Loucy (cell line): ENCODE data around the gene ACTG1.

Experiments
- H2AFZ ChIP-seq: fragments of 200-600 bp; sonication (generic); 2 replicates; pipeline ENCODE4 v1.6.0; 2016; ENCODE audit warnings: antibody characterized with exemption, mild to moderate bottlenecking, low read length, moderate library complexity
- H3F3A ChIP-seq: fragments of 200-600 bp; 2 replicates; pipeline ENCODE4 v1.6.0; 2016; ENCODE audit warnings: antibody characterized with exemption, low read depth, mild to moderate bottlenecking
- H3K27me3 ChIP-seq: fragments of 200-600 bp; sonication (generic); 2 replicates; pipeline ENCODE4 v1.6.1; 2014; ENCODE audit warnings: low read length, mild to moderate bottlenecking; ENCODE audit not compliant: insufficient read depth, poor library complexity, severe bottlenecking
- H3K36me3 ChIP-seq: fragments of 200-600 bp; sonication (generic); 2 replicates; pipeline ENCODE4 v1.6.1; 2016; ENCODE audit warnings: low read length; ENCODE audit not compliant: insufficient read depth
- H3K4me1 ChIP-seq: fragments of 200-600 bp; sonication (generic); 2 replicates; pipeline ENCODE4 v1.5.1; 2014; ENCODE audit warnings: low read length, mild to moderate bottlenecking; ENCODE audit not compliant: insufficient read depth, poor library complexity, severe bottlenecking
- H3K4me2 ChIP-seq: fragments of 200-600 bp; sonication (generic); 2 replicates; pipeline ENCODE4 v1.6.0; 2014; ENCODE audit warnings: antibody characterized with exemption, low read length, low read depth, mild to moderate bottlenecking; ENCODE audit not compliant: poor library complexity, severe bottlenecking
- H3K4me3 ChIP-seq: fragments of 200-600 bp; sonication (generic); 2 replicates; pipeline ENCODE4 v1.5.1; 2014; ENCODE audit warnings: low read length, mild to moderate bottlenecking, mixed read lengths; ENCODE audit not compliant: poor library complexity, severe bottlenecking
- H3K79me2 ChIP-seq: fragments of 200-600 bp; sonication (generic); 2 replicates; pipeline ENCODE4 v1.6.1; 2014; ENCODE audit warnings: low read length; ENCODE audit not compliant: insufficient read depth
- H3K9ac ChIP-seq: fragments of 200-600 bp; sonication (generic); 2 replicates; pipeline ENCODE4 v1.6.0; 2014; ENCODE audit warnings: mild to moderate bottlenecking, low read depth, low read length, moderate library complexity; ENCODE audit not compliant: poor library complexity, severe bottlenecking
- H3K9me2 ChIP-seq: fragments of 200-600 bp; sonication (generic); replicated peaks from 2 replicates; pipeline ENCODE4 v1.6.1; 2016; ENCODE audit warnings: low read depth, low read length, mixed read lengths
- H3K9me3 ChIP-seq: fragments of 200-600 bp; sonication (generic); 2 replicates; pipeline ENCODE4 v1.6.1; 2014; ENCODE audit warnings: mild to moderate bottlenecking, antibody characterized with exemption, low read length, low read depth; ENCODE audit not compliant: insufficient read depth
- H4K20me1 ChIP-seq: fragments of 200-600 bp; sonication (generic); 2 replicates; pipeline ENCODE4 v1.6.0; 2014; ENCODE audit warnings: antibody characterized with exemption, low read length, mild to moderate bottlenecking; ENCODE audit not compliant: insufficient read depth, poor library complexity, severe bottlenecking
- CTCF ChIP-seq: fragments of 200-600 bp; sonication (generic); conservative IDR thresholded peaks from 2 replicates; pipeline ENCODE4 v1.5.1; 2014; ENCODE audit warnings: mild to moderate bottlenecking, antibody characterized with exemption, low read length
- EZH2phosphoT487 ChIP-seq: fragments of 200-600 bp; IDR thresholded peaks from 2 replicates; pipeline ENCODE4 v1.6.1; 2018; ENCODE audit warnings: antibody characterized with exemption, mild to moderate bottlenecking, moderate library complexity, borderline replicate concordance

The ACTG1 gene

GRCh38 chr17:81524039-81524864 lies 11.7 kb upstream of the ACTG1 start:
- no peaks in the 10 kb centered on the region for H3K27me3 ChIP-seq
- no peaks in the 10 kb centered on the region for H3K36me3 ChIP-seq
- H3K4me3 ChIP-seq, result no peak overlapping the region
- TF ChIP-seq EZH2phosphoT487 (no peak), CTCF (no peak)
- H3K4me1 ChIP-seq, result peaks cover 7% of the 10 kb centered on the region
- H3K9me3 ChIP-seq, result no peaks in the 10 kb centered on the region
- no peaks in the 10 kb centered on the region for H3K9me2 ChIP-seq
- H3K9ac ChIP-seq, result no peak overlapping the region
- H2AFZ ChIP-seq, result no peak overlapping the region
- no peaks in the 10 kb centered on the region for H3K79me2 ChIP-seq
- no peaks in the 10 kb centered on the region for H4K20me1 ChIP-seq
- H3F3A ChIP-seq, result peaks cover 5% of the 10 kb centered on the region; the same call in 1 of the 2 replicates
- H3K4me2 ChIP-seq, result no peak overlapping the region

GRCh38 chr17:81523402-81524038 lies 10.9 kb upstream of the ACTG1 start:
- Histone ChIP-seq H3K27me3 (no peaks in the 10 kb centered on the region), H3K9ac (no peak overlapping the region), H3K4me3 (no peak overlapping the region), H3K9me3 (no peaks in the 10 kb centered on the region), H3F3A (peaks cover 5% of the 10 kb centered on the region; the same call in 1 of the 2 replicates), H3K79me2 (no peaks in the 10 kb centered on the region), H3K4me2 (no peak overlapping the region), H3K9me2 (no peaks in the 10 kb centered on the region), H2AFZ (no peak overlapping the region), H3K36me3 (no peaks in the 10 kb centered on the region), H4K20me1 (no peaks in the 10 kb centered on the region), H3K4me1 (peaks cover 11% of the 10 kb centered on the region)
- TF ChIP-seq EZH2phosphoT487 (no peak), CTCF (no peak; the same call in 1 of the 2 replicates)

- peaks cover 5% of the 10 kb centered on the region; the same call in 1 of the 2 replicates for H3F3A ChIP-seq
- no peak overlapping the region for H3K4me2 ChIP-seq
- H3K4me3 ChIP-seq, result no peak overlapping the region
- TF ChIP-seq EZH2phosphoT487 (no peak), CTCF (0 out of 2 replicates have a peak, but pooled peaks have one; percentile 15)
- H3K79me2 ChIP-seq, result peaks cover 5% of the 10 kb centered on the region; the same call in 1 of the 2 replicates
- no peaks in the 10 kb centered on the region for H3K9me3 ChIP-seq
- H3K4me1 ChIP-seq, result peaks cover 19% of the 10 kb centered on the region
- no peak overlapping the region for H3K9ac ChIP-seq
- no peaks in the 10 kb centered on the region for H3K27me3 ChIP-seq
- H4K20me1 ChIP-seq, result peaks cover 4% of the 10 kb centered on the region
- no peak overlapping the region for H2AFZ ChIP-seq
- H3K9me2 ChIP-seq, result no peaks in the 10 kb centered on the region
- no peaks in the 10 kb centered on the region for H3K36me3 ChIP-seq
These were observed 10.1 kb upstream of the ACTG1 start for GRCh38 chr17:81522491-81523401.
